ENCODE results near the gene CTRB2.
"Not testable (repeated sequence)": the region's sequence is repeated elsewhere in the genome, so short reads cannot be mapped to it uniquely, and the experiment has no call there.

Gene CTRB2

GRCh38 chr16:75241955-75242354, 35.0 kb upstream of the CTRB2 start:
- DNase-seq = no peak

- DNase-seq = no peak
Observed at GRCh38 chr16:75241412-75241811, 34.5 kb upstream of the CTRB2 start.

GRCh38 chr16:75240633-75241032, 33.7 kb upstream of the CTRB2 start:
- not testable (repeated sequence) for DNase-seq

- no peak for DNase-seq
Observed at GRCh38 chr16:75239542-75240122, 32.7 kb upstream of the CTRB2 start.

- DNase-seq = peak; percentile 89
Observed at GRCh38 chr16:75238853-75239541, 32.0 kb upstream of the CTRB2 start.

- peak; percentile 75 for DNase-seq
Observed at GRCh38 chr16:75238132-75238852, 31.3 kb upstream of the CTRB2 start.

GRCh38 chr16:75237398-75238131, 30.6 kb upstream of the CTRB2 start:
- DNase-seq = no peak

GRCh38 chr16:75236736-75237397, 29.9 kb upstream of the CTRB2 start:
- no peak for DNase-seq

GRCh38 chr16:75236232-75236631, 29.3 kb upstream of the CTRB2 start:
- DNase-seq = no peak

GRCh38 chr16:75235721-75236193, 28.8 kb upstream of the CTRB2 start:
- no peak for DNase-seq

GRCh38 chr16:75234856-75235696, 28.1 kb upstream of the CTRB2 start:
- no peak for DNase-seq

- DNase-seq = no peak
Observed at GRCh38 chr16:75233611-75233938, 26.6 kb upstream of the CTRB2 start.

GRCh38 chr16:75231570-75231969, 24.6 kb upstream of the CTRB2 start:
- DNase-seq = no peak

- DNase-seq = no peak
Observed at GRCh38 chr16:75230471-75231110, 23.6 kb upstream of the CTRB2 start.

- DNase-seq = no peak
Observed at GRCh38 chr16:75229172-75230031, 22.4 kb upstream of the CTRB2 start.

GRCh38 chr16:75228143-75228976, 21.4 kb upstream of the CTRB2 start:
- no peak for DNase-seq

- DNase-seq = no peak
Observed at GRCh38 chr16:75227361-75228142, 20.6 kb upstream of the CTRB2 start.

GRCh38 chr16:75226550-75227360, 19.8 kb upstream of the CTRB2 start:
- no peak for DNase-seq
